HepG2 (cell line): ENCODE results near the gene FGFR3.

Experiments
- HDAC1 ChIP-seq: sonication (generic); formaldehyde crosslinking; IDR thresholded peaks from 2 replicates; pipeline ENCODE4 v1.5.1; 2020; ENCODE audit warnings: mild to moderate bottlenecking, missing genetic modification reagents
- IRF2 ChIP-seq: IDR thresholded peaks from 2 replicates; pipeline ENCODE4 v1.6.1; 2018; ENCODE audit warnings: missing genetic modification reagents, missing compliant biosample characterization
- JUN ChIP-seq: sonication (generic); formaldehyde crosslinking; IDR thresholded peaks from 2 replicates; pipeline ENCODE4 v1.4.0; 2020; ENCODE audit warnings: mild to moderate bottlenecking, missing genetic modification reagents
- KDM5B ChIP-seq: sonication (generic); formaldehyde crosslinking; IDR thresholded peaks from 2 replicates; pipeline ENCODE4 v1.4.0; 2020; ENCODE audit warnings: missing genetic modification reagents, mild to moderate bottlenecking, borderline replicate concordance
- MEIS2 ChIP-seq: sonication (generic); formaldehyde crosslinking; IDR thresholded peaks from 2 replicates; pipeline ENCODE4 v1.9.0; 2021; ENCODE audit warnings: mild to moderate bottlenecking, missing genetic modification reagents
- SNAPC5 ChIP-seq: sonication (generic); formaldehyde crosslinking; IDR thresholded peaks from 2 replicates; pipeline ENCODE4 v1.8.1; 2023; ENCODE audit warnings: mild to moderate bottlenecking, missing genetic modification reagents, borderline replicate concordance
- SUZ12 ChIP-seq: fragments of 150-350 bp; IDR thresholded peaks from 2 replicates; pipeline ENCODE4 v1.6.1; 2014; ENCODE audit warnings: low read depth, low read length
- TAF1 ChIP-seq: sonication (generic); formaldehyde crosslinking; IDR thresholded peaks from 2 replicates; pipeline ENCODE4 v1.4.0; 2020; ENCODE audit warnings: missing genetic modification reagents
- ZFP90 ChIP-seq: sonication (generic); formaldehyde crosslinking; IDR thresholded peaks from 2 replicates; pipeline ENCODE4 v1.8.0; 2022; ENCODE audit warnings: missing genetic modification reagents, mild to moderate bottlenecking, inconsistent platforms, borderline replicate concordance
- ZUFSP ChIP-seq: sonication (generic); formaldehyde crosslinking; IDR thresholded peaks from 2 replicates; pipeline ENCODE4 v1.9.0; 2021; ENCODE audit warnings: missing genetic modification reagents, mild to moderate bottlenecking, borderline replicate concordance

- TF ChIP-seq TAF1 (CRISPR knock-in tag) = no peak
- TF ChIP-seq HDAC1 (CRISPR knock-in tag) = no peak
- no peak for TF ChIP-seq MEIS2
- TF ChIP-seq ZUFSP (CRISPR knock-in tag) = no peak
- no peak for TF ChIP-seq KDM5B (CRISPR knock-in tag)
- no peak for TF ChIP-seq ZFP90
- TF ChIP-seq SNAPC5 (CRISPR knock-in tag) = no peak
- TF ChIP-seq SUZ12 = no peak
- TF ChIP-seq JUN = no peak
- no peak for TF ChIP-seq IRF2 (CRISPR knock-in tag)
Measured at GRCh38 chr4:1770245-1770644, 22.8 kb upstream of the FGFR3 start.
